Measurements from ENCODE around the gene CDH8.

Gene CDH8

GRCh38 chr16:61891460-61891859, 144.8 kb downstream of the CDH8 start:
- Mint-ChIP-seq H3K9me3 (no peaks in the 10 kb centered on the region), H3K27me3 (ENCODE audit: low read depth) (no peaks in the 10 kb centered on the region), H3K36me3 (ENCODE audit: low read depth) (no peaks in the 10 kb centered on the region), H3K27ac (no peak overlapping the region), H3K4me3 (no peak overlapping the region), H3K4me1 (no peaks in the 10 kb centered on the region)
- no peak for TF ChIP-seq CTCF (IDR thresholded peaks at IDR 0.05; ENCODE audit: unreplicated experiment in 3 of 3)

GRCh38 chr16:61890386-61890785, 145.9 kb downstream of the CDH8 start:
- Mint-ChIP-seq H3K27me3 (ENCODE audit: low read depth) (no peaks in the 10 kb centered on the region), H3K27ac (no peak overlapping the region), H3K9me3 (peaks cover 2% of the 10 kb centered on the region), H3K4me1 (no peaks in the 10 kb centered on the region), H3K4me3 (no peak overlapping the region), H3K36me3 (ENCODE audit: low read depth) (no peaks in the 10 kb centered on the region)
- no peak for TF ChIP-seq CTCF (IDR thresholded peaks at IDR 0.05; ENCODE audit: unreplicated experiment in 3 of 3)

GRCh38 chr16:61887903-61888302, 148.3 kb downstream of the CDH8 start:
- H3K27me3 Mint-ChIP-seq (ENCODE audit: low read depth), result no peaks in the 10 kb centered on the region
- no peaks in the 10 kb centered on the region for H3K4me1 Mint-ChIP-seq
- peaks cover 2% of the 10 kb centered on the region for H3K9me3 Mint-ChIP-seq
- H3K4me3 Mint-ChIP-seq, result no peak overlapping the region
- H3K27ac Mint-ChIP-seq, result no peak overlapping the region
- TF ChIP-seq CTCF (IDR thresholded peaks at IDR 0.05; ENCODE audit: unreplicated experiment in 3 of 3), result no peak
- H3K36me3 Mint-ChIP-seq (ENCODE audit: low read depth), result no peaks in the 10 kb centered on the region

GRCh38 chr16:61885343-61885742, 150.9 kb downstream of the CDH8 start:
- TF ChIP-seq CTCF (IDR thresholded peaks at IDR 0.05; ENCODE audit: unreplicated experiment in 3 of 3), result no peak

GRCh38 chr16:61879306-61879705, 156.9 kb downstream of the CDH8 start:
- no peak overlapping the region for H3K4me3 Mint-ChIP-seq
- peaks cover 11% of the 10 kb centered on the region for H3K4me1 Mint-ChIP-seq
- H3K9me3 Mint-ChIP-seq, result no peaks in the 10 kb centered on the region
- H3K27me3 Mint-ChIP-seq (ENCODE audit: low read depth), result no peaks in the 10 kb centered on the region
- TF ChIP-seq CTCF (IDR thresholded peaks at IDR 0.05; ENCODE audit: unreplicated experiment in 3 of 3), result no peak
- H3K36me3 Mint-ChIP-seq (ENCODE audit: low read depth), result no peaks in the 10 kb centered on the region
- H3K27ac Mint-ChIP-seq, result no peak overlapping the region

More at GRCh38 chr16:61885343-61885742, 150.9 kb downstream of the CDH8 start:
- no peaks in the 10 kb centered on the region for H3K36me3 Mint-ChIP-seq (ENCODE audit: low read depth)
- H3K9me3 Mint-ChIP-seq, result peaks cover 2% of the 10 kb centered on the region
- H3K27me3 Mint-ChIP-seq (ENCODE audit: low read depth), result no peaks in the 10 kb centered on the region
- no peak overlapping the region for H3K27ac Mint-ChIP-seq
- no peak overlapping the region for H3K4me3 Mint-ChIP-seq
- H3K4me1 Mint-ChIP-seq, result no peaks in the 10 kb centered on the region

GRCh38 chr16:61877436-61877835, 158.8 kb downstream of the CDH8 start:
- no peak for TF ChIP-seq CTCF (IDR thresholded peaks at IDR 0.05; ENCODE audit: unreplicated experiment in 3 of 3)
- Mint-ChIP-seq H3K27ac (peak overlapping the region in 2 of 3 experiments; percentile 26 to 45), H3K9me3 (no peaks in the 10 kb centered on the region), H3K4me1 (peaks cover 11% of the 10 kb centered on the region), H3K36me3 (ENCODE audit: low read depth) (no peaks in the 10 kb centered on the region), H3K27me3 (ENCODE audit: low read depth) (no peaks in the 10 kb centered on the region), H3K4me3 (no peak overlapping the region)
